ENCODE measurements around the gene UROC1.
A peak's percentile ranks its signal among the peaks of the same experiment; 100 is the strongest.

Gene UROC1

GRCh38 chr3:126477061-126477380 is 40.6 kb downstream of the UROC1 start:
- no peak for DNase-seq

GRCh38 chr3:126476166-126477060 is 41.2 kb downstream of the UROC1 start:
- no peak for DNase-seq

GRCh38 chr3:126475413-126476114 is 42.0 kb downstream of the UROC1 start, which contains the start of gene ZXDC:
ZXDC (minus strand) TSS chr3:126475891; CDS start chr3:126475865, 26 bp downstream.
- peak; percentile 54 for DNase-seq

GRCh38 chr3:126474498-126475412 is 42.8 kb downstream of the UROC1 start:
- DNase-seq = no peak

GRCh38 chr3:126473292-126474168 is 44.0 kb downstream of the UROC1 start:
- no peak for DNase-seq

- no peak for DNase-seq
Observed at GRCh38 chr3:126472277-126473006, 45.1 kb downstream of the UROC1 start.

- no peak for DNase-seq
Observed at GRCh38 chr3:126469479-126469878, 48.1 kb downstream of the UROC1 start.

DNA sequence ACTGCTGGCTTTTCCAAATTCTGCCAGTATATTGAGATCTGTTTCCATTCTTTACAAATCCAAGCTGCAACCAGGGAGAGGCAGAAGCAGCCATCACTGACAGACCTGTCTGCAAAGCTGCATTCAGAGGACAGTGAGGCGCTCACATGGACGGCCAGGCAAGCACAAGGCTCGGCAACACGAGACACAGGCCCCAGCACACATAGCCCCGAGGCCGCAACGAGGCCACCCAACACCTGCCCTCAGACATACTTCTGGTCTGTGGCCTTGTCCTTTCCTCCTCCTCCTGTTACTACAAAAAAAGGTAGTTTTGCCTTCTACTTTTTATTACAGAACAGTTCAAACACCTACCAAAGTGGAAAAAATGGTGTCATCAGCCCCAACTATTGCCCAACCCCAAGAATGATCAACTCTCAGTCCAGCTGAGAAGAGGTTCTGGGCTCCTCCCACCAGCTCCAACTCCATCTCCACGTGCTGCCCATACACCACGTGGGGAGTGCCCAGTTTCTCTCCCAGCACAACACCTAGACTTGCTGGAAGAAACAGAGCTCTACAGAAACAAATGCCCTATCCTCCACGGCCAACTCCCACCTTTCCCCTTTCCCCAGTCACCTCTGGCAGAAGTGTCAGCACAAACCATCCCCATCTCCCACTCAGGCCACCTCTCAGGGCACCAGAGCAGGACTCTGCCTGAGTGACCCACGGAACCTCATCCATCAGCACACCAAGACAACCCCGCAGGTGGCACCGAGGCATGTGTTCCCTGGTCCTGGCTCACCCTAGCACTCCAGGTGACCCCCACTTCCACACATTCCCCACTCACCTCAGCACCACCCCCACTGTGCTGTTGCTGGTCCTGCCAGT is 49.3 kb downstream of the UROC1 start:
- no peak for DNase-seq

DNA sequence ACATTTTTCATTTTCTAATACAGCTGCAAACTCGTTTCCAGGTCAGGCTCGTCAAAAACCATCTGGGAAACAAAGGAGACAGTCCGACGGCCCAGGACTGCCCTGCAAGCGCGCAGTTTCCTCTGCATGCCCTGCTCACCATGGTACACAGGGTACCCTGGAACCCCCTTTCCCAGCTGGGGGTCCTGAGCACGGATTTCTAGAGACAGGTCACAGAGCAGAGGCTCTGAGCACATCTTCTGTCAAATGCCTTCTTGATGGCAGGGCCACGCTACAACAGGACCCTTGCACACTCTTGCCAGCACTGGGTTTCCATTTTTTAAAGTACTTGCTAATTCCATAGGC is 50.0 kb downstream of the UROC1 start:
- DNase-seq = no peak

DNA sequence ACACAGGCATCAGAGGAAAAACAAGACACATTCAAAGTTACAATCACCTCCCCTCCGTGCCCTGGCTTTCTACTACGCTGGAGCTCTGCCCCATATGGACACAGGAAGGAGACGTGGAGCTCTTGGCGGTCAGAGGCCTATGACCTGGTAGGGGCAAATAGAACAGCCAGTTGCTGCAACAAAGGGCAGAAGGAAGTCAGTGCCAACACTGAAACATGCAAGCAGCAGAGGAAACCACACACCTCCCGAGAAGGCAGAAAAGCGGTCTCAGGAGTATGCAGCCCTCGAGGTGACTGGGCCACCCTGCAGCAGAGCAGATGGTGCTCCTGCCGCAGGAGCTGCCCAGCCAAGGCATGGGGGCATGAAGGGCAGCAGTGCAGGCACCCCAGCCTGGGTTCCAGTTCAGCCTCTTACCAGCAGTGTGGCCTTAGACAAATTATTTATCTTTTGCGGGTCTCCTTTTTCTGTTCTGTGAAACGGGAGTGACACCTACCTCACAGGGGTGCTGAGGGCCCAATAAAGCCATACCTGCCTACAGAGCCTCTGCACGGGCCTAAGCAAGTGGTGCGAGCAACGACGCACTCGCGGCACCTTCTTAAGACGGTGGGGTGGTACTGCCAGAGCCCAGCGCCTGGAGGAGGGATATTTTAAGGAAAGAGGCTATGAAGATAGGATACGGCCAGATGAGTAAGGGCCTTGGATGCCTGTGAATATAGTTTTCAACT is 50.5 kb downstream of the UROC1 start:
- no peak for DNase-seq

- DNase-seq = no peak
Observed at GRCh38 chr3:126465928-126466544, 51.5 kb downstream of the UROC1 start.

GRCh38 chr3:126464997-126465396 is 52.6 kb downstream of the UROC1 start:
- DNase-seq = no peak

- DNase-seq = no peak
Observed at GRCh38 chr3:126464494-126464893, 53.1 kb downstream of the UROC1 start.

GRCh38 chr3:126464093-126464492 is 53.5 kb downstream of the UROC1 start:
- no peak for DNase-seq

DNA sequence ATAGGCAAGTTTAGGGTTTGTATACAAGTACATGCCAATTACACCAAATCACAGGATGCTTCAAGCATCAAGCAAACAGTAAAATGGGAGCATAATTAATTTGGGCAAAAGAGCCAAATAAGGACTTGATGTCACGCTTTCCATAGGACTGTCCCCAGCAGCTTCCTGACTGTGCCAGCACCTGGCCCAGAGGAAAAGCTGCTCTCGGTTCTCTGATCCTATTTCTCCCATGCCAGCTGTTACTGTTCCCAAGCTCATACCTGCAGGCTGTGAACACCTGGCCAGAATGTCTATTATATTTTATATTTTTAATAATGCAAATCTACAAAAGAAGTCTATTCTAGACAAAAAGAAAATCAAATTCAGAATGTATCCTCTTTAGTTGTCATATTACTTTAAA is 54.1 kb downstream of the UROC1 start:
- no peak for DNase-seq

GRCh38 chr3:126461450-126462070 is 56.0 kb downstream of the UROC1 start:
- DNase-seq = no peak

DNA sequence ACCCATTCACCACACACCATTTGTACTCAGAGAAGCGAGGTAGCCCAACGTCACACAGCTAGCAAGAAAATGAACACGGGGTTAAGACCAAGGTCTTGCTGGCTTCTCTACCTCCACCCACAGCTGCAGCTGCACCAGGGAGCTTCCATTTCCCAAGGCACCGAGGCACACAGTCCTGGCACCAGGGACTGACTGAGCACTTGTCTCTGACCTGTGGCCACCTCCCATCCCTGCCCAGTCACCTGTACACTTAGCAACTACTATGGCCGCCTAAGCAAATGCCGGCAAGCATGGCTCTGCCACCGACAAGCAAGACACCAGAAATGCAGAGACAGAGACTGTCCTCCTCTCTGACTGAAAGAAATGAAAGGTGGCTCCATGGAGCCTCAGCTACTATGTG is 57.2 kb downstream of the UROC1 start:
- DNase-seq = no peak

DNA sequence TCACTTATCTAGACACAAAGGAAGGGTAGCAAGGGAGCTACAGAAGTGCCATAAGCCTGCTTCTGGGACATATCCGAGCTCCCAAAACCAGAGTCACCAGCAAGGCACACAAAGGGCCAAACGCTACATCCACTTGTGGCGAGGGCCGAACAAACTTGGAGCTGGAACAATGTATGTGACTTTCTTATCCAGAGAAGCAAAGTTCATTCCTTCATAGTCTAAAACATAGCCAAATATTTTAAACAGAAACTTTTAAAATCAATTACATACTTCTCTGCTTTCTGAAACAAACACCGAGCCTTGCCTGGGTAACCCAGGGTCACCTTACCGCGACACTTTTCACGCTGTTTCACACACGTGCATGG is 57.8 kb downstream of the UROC1 start:
- no peak for DNase-seq

Measured in SHP77 treated with DMSO at 0.1 percent for 48 hours (cell line).